ENCODE data around the gene ASAP2. TPM values are rescaled to one million over a fixed set of nuclear protein-coding genes. Genes with fewer than 3 reads are reported as not detected.

Gene ASAP2
- total RNA-seq, 4 donors from 2014 or later = 22.0 to 54.6 (median 30.0) TPM

DNA sequence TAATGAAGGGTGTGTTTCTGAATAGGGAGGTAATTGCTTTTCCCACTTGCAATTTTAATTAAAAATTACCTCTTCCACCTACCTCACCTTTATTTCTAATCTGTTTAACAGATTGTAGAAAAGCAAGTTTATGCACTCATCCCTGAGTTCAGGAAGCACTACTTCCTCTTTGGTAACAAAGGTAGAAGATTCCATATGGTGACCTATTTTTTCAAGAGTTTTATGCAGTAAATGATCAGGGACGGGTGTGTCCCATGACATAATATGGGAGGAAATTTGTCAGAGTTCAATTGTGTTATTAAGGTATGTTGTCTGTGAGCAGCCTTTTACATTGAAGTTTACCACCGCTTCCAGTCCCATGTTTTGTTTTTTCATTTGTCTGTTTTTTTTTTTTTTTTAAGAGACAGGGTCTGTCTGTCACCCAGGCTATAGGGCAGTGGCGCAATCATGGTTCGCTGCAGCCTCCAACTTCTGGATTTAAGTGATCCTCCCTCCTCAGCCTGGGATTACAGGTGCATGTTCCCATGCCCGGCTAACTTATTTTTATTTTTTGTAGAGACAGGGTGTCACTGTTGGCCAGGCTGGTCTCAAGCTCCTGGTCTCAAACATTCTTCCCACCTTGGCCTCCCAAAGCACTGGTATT, 68.2 kb downstream of the ASAP2 start:
- H3K27me3 ChIP-seq = no peaks in the 10 kb centered on the region
- WGBS = 82% methylated on average over 5 of the region's 5 CpGs
- no peaks in the 10 kb centered on the region for H3K9me3 ChIP-seq
- DNase-seq (ENCODE audit: low spot score in 2 of 2) = peak in 1 of 2 donors; percentile 11
- H3K36me3 ChIP-seq = no peaks in the 10 kb centered on the region
- TF ChIP-seq POLR2A (IDR thresholded peaks at IDR 0.05) (no peak), EP300 (IDR thresholded peaks at IDR 0.05) (no peak), CTCF (IDR thresholded peaks at IDR 0.05) (no peak), POLR2AphosphoS5 (IDR thresholded peaks at IDR 0.05) (no peak)
- peaks cover 27% of the 10 kb centered on the region for H3K4me1 ChIP-seq
- H3K4me3 ChIP-seq = no peak overlapping the region
- H3K27ac ChIP-seq = no peak overlapping the region

DNA sequence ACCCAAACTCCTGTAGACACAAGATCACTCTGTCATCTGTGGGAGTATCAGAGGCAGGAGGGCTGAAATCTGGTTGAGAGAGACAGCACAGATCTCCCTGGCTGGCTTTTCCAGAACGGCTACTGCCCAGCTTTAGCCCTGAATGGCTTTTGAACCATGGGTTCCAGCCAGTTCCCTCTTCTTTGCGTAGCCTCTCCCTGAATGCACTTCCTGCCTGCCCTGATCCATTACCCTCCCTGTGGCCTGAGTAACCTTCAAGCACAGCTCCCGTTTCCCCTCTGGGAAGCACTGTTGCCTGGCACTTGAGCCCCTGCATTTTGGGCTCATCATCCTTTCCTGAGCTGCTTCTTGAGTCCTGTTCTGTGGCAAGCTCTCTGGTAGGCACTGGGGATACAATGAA, 68.8 kb downstream of the ASAP2 start:
- Histone ChIP-seq H3K9me3 (no peaks in the 10 kb centered on the region), H3K27me3 (no peaks in the 10 kb centered on the region), H3K4me3 (no peak overlapping the region), H3K4me1 (peaks cover 27% of the 10 kb centered on the region), H3K36me3 (no peaks in the 10 kb centered on the region), H3K27ac (no peak overlapping the region)
- no peak for TF ChIP-seq POLR2AphosphoS5 (IDR thresholded peaks at IDR 0.05)
- TF ChIP-seq POLR2A (IDR thresholded peaks at IDR 0.05) = no peak
- TF ChIP-seq EP300 (IDR thresholded peaks at IDR 0.05) = no peak
- TF ChIP-seq CTCF (IDR thresholded peaks at IDR 0.05) = no peak
- DNase-seq (ENCODE audit: low spot score in 2 of 2) = peak in 1 of 2 donors; percentile 30
- WGBS = 69% methylated on average over 3 of the region's 3 CpGs

DNA sequence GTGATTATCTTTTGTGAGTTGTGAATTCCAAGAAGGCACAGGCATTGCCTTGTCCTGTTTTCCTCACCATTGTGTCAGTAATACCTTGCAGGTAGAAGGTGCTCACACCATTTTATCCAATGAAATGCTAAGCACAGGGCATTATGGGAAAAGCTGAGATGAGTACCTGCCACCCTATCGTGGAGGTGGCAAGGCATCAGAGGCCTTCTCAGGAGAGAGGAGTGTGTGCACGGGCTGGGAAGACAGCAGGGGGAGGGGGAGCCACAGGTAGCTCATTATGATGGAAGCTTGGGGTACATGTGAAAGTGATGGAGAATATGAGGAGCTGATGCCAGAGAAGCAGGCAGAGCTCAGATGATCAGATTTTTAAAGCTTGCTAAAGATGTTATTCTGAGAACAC, 69.5 kb downstream of the ASAP2 start:
- Histone ChIP-seq H3K27ac (no peak overlapping the region), H3K36me3 (no peaks in the 10 kb centered on the region), H3K4me1 (peaks cover 27% of the 10 kb centered on the region), H3K9me3 (no peaks in the 10 kb centered on the region), H3K4me3 (no peak overlapping the region), H3K27me3 (no peaks in the 10 kb centered on the region)
- WGBS = 91% methylated on average over 2 of the region's 2 CpGs
- no peak for TF ChIP-seq CTCF (IDR thresholded peaks at IDR 0.05)
- TF ChIP-seq POLR2A (IDR thresholded peaks at IDR 0.05) = no peak
- DNase-seq (ENCODE audit: low spot score in 2 of 2) = peak in 1 of 2 donors; percentile 29

GRCh38 chr2:9276901-9277451, 70.4 kb downstream of the ASAP2 start:
- DNase-seq (ENCODE audit: low spot score in 2 of 2) = peak in 1 of 2 donors; percentile 27
- Histone ChIP-seq H3K27ac (no peak overlapping the region), H3K36me3 (no peaks in the 10 kb centered on the region), H3K4me3 (no peak overlapping the region), H3K4me1 (peaks cover 27% of the 10 kb centered on the region), H3K27me3 (no peaks in the 10 kb centered on the region), H3K9me3 (no peaks in the 10 kb centered on the region)
- no peak for TF ChIP-seq POLR2A (IDR thresholded peaks at IDR 0.05)
- no peak for TF ChIP-seq EP300 (IDR thresholded peaks at IDR 0.05)
- TF ChIP-seq CTCF (IDR thresholded peaks at IDR 0.05) = no peak
- TF ChIP-seq POLR2AphosphoS5 (IDR thresholded peaks at IDR 0.05) = no peak
- 61% methylated on average over 9 of the region's 9 CpGs for WGBS

DNA sequence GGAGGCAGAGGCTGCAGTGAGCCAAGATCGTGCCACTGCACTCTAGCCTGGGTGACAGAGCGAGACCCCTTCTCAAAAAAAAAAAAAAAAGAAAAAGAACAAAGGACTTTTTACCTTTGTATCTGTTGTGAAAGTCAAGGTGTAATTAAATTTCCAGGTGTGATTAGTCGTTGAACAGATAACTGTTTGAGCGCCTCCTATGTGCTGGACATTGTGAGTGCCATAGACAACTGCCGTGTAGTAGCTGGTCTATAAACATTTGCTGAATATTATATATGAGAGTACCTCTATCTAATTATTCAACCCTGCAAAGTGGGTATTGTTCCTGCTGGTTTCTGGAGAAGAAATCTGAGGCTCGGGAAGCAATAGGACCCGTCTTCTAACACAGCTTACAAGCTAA, 71.8 kb downstream of the ASAP2 start:
- 84% methylated on average over 7 of the region's 7 CpGs for WGBS
- no peak for DNase-seq (ENCODE audit: low spot score in 2 of 2)
- Histone ChIP-seq H3K27me3 (no peaks in the 10 kb centered on the region), H3K4me3 (no peak overlapping the region), H3K36me3 (no peaks in the 10 kb centered on the region), H3K4me1 (peaks cover 27% of the 10 kb centered on the region), H3K9me3 (no peaks in the 10 kb centered on the region), H3K27ac (no peak overlapping the region)
- TF ChIP-seq POLR2AphosphoS5 (IDR thresholded peaks at IDR 0.05) = no peak
- TF ChIP-seq POLR2A (IDR thresholded peaks at IDR 0.05) = no peak
- no peak for TF ChIP-seq CTCF (IDR thresholded peaks at IDR 0.05)
- no peak for TF ChIP-seq EP300 (IDR thresholded peaks at IDR 0.05)

Data from suprapubic skin (tissue), 4 donors.